ENCODE measurements around the gene GPX7. TPM values are rescaled to one million over a fixed set of nuclear protein-coding genes. Genes with fewer than 3 reads are reported as not detected.

The GPX7 gene
- total RNA-seq, 2 donors from 2014 or later = 12.0 to 17.6 TPM

DNA sequence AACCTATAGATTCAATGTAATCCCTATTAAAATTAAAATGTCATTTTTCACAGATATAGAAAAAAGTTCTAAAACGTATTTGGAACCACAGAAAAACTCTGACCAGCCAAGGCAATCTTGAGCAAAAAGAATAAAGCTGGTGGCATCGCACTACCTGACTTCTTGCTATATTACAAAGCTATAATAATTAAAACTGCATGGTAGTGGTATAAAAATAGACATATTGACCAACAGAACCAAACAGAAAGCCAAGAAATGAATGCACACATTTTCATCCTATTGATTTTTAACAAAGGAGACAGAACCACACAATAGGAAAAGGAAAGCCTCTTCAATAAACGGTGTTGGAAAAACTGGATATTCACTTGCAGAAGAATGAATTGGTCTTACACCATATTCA is 21.6 kb downstream of the GPX7 start:
- no peak overlapping the region for H3K27ac ChIP-seq
- H3K4me3 ChIP-seq = no peak overlapping the region
- peaks cover 9 to 33% of the 10 kb centered on the region in 2 donors for H3K9me3 ChIP-seq
- H3K4me1 ChIP-seq = no peaks in the 10 kb centered on the region
- no peak for DNase-seq (ENCODE audit: low spot score)
- no peak for TF ChIP-seq CTCF (IDR thresholded peaks at IDR 0.05)
- H3K27me3 ChIP-seq = no peaks in the 10 kb centered on the region
- no peaks in the 10 kb centered on the region for H3K36me3 ChIP-seq

DNA sequence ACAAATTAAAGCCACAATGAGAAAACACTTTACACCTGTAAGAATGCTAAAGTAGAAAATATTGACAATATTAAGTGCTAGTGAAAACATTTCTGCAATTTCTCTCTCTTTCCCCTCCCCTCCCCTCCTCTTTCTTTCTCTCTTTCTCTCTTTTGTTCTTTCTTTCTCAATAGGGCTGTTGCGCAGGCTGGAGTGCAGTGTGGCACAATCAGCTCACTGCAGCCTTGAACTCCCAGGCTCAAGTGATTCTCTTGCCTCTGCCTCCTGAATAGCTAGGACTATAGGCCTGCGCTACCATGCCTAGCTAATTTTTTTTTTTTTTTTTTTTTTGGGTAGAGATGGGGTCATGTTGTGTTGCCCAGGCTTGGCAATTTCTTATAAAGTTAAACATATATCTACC is 24.9 kb downstream of the GPX7 start:
- Histone ChIP-seq H3K4me3 (no peak overlapping the region), H3K9me3 (peaks cover 8 to 21% of the 10 kb centered on the region in 2 donors), H3K4me1 (peaks cover 0 to under 1% of the 10 kb centered on the region in 2 donors), H3K27ac (no peak overlapping the region), H3K27me3 (no peaks in the 10 kb centered on the region), H3K36me3 (no peaks in the 10 kb centered on the region)
- no peak for TF ChIP-seq CTCF (IDR thresholded peaks at IDR 0.05)
- no peak for DNase-seq (ENCODE audit: low spot score)

DNA sequence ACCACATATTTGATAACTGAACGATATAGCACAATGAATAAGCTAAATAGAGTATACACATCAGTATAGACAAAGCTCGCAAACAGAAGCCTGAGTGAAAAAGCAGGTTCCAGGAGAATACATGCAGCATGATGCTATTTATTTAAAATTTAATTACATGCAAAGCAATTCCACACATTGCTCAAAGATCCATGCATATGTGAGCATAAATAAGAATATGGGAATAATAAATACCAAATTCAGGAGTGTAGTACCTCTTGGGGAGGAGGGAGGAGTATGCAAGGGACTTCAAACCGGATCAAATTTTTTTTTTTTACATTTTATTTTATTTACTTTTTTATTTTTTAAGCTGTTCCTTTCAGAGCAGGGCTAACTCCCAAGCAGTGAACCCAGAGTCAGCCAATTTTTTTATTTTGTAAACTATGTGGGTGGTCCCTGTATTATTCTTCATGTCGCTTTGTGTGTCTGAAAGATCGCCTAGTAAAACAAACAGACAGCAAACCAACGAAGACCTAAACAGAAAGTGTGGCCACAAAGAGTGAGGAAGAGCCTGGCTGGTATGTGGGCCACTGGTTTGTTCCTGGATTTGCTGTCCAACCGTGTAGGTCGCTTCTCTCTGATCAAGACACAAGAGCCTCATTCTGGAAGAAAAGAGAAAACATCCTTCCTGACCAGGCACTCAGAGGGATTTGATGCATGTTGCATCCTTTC is 26.6 kb downstream of the GPX7 start:
- TF ChIP-seq CTCF (IDR thresholded peaks at IDR 0.05) = no peak
- peaks cover 0 to 4% of the 10 kb centered on the region in 2 donors for H3K9me3 ChIP-seq
- H3K27me3 ChIP-seq = no peaks in the 10 kb centered on the region
- DNase-seq (ENCODE audit: low spot score) = no peak
- no peak overlapping the region for H3K4me3 ChIP-seq
- H3K27ac ChIP-seq = no peak overlapping the region
- H3K36me3 ChIP-seq = no peaks in the 10 kb centered on the region
- H3K4me1 ChIP-seq = peaks cover 0 to 11% of the 10 kb centered on the region in 2 donors

DNA sequence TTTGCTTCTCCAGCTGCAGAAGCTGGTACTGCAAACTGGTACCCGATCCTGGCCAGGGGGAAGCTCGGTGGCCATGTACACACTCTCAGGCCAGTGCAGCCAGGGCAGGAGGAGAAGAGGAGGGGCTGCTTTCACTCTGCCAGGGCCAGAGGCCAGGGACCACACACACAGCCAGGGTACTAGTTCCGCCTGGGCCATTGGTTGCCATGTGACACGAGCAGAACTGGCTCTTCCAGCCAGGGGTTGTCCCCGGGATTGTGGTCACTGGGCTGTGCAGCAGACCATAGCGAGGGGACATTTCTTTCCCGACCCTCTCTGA is 27.1 kb downstream of the GPX7 start:
- H3K36me3 ChIP-seq = no peaks in the 10 kb centered on the region
- H3K4me1 ChIP-seq = peaks cover 0 to 11% of the 10 kb centered on the region in 2 donors
- H3K9me3 ChIP-seq = no peaks in the 10 kb centered on the region
- H3K4me3 ChIP-seq = no peak overlapping the region
- peaks cover 0 to 3% of the 10 kb centered on the region in 2 donors for H3K27me3 ChIP-seq
- no peak for DNase-seq (ENCODE audit: low spot score)
- H3K27ac ChIP-seq = no peak overlapping the region
- no peak for TF ChIP-seq CTCF (IDR thresholded peaks at IDR 0.05)

- TF ChIP-seq CTCF (IDR thresholded peaks at IDR 0.05) = no peak
- peaks cover 0 to 3% of the 10 kb centered on the region in 2 donors for H3K27me3 ChIP-seq
- DNase-seq (ENCODE audit: low spot score) = no peak
- no peaks in the 10 kb centered on the region for H3K36me3 ChIP-seq
- H3K4me3 ChIP-seq = no peak overlapping the region
- no peaks in the 10 kb centered on the region for H3K9me3 ChIP-seq
- H3K27ac ChIP-seq = no peak overlapping the region
- H3K4me1 ChIP-seq = peaks cover 0 to 11% of the 10 kb centered on the region in 2 donors
Observed at GRCh38 chr1:52629667-52630066, 27.5 kb downstream of the GPX7 start.

Data from right atrium auricular region (tissue), 2 donors.